ENCODE results near the gene CAMTA1. TPM values are rescaled to one million over a fixed set of nuclear protein-coding genes. Genes with fewer than 3 reads are reported as not detected.

CAMTA1 gene
- total RNA-seq, 1 experiment from 2014 or later, result 82.2 TPM

GRCh38 chr1:7533006-7533405, 747.8 kb downstream of the CAMTA1 start:
- no TSS peak for BruUV-seq (replicated peaks)
- CTCF ChIA-PET, result no interaction called here
- H3K27me3 ChIP-seq (ENCODE audit: control insufficient read depth, insufficient read depth, low read length), result no peaks in the 10 kb centered on the region

DNA sequence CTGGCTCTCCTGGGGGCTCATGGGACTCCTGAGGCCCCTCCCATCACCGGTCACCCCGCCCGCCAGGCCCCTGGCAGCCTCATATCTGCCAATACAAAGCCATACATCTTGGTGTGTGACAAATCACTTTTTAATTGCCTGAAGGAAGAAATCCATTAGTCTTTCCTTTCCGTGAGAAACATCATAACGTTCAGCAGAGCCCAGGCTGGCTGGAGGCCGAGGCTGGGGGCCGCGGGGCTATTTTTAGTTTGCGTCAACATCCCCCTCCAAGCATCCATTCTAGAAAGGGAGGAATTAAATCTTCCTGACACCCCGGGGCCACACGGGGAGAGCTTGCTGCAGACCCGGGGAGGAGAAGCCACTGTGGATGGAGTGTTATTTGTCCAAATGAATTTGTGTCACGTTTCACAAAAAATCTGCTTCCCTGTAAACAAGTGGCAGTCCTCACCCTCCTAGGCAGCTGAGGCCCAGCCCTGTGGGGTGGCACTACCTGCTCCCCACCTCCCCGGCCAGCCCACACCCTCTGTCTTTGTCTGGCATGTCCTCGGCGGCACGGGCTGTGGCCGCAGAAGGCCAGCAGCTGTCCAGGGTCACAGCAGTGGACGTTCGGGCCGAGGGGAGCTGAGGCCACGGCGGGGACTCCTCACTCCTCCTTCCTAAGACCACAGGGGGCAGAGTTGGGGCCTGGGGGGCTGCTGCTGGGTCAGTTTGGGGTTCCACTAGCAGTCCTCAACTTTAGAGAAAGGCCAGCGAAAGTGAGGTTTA, 749.0 kb downstream of the CAMTA1 start:
- Histone ChIP-seq H3K9me3 (ENCODE audit: control insufficient read depth, insufficient read depth, low read depth, low read length) (no peaks in the 10 kb centered on the region), H3K4me1 (ENCODE audit: control insufficient read depth, insufficient read depth, low read length) (peaks cover 3% of the 10 kb centered on the region; the same call in 1 of the 2 replicates), H3K27ac (ENCODE audit: low read length) (no peak overlapping the region), H3K36me3 (ENCODE audit: control insufficient read depth, insufficient read depth, low read length) (no peaks in the 10 kb centered on the region), H3K4me3 (ENCODE audit: low read depth in 2 of 2, low read length in 2 of 2) (no peak overlapping the region), H3K27me3 (ENCODE audit: control insufficient read depth, insufficient read depth, low read length) (no peaks in the 10 kb centered on the region)
- CTCF ChIA-PET, result no interaction called here
- TF ChIP-seq SIN3A (IDR thresholded peaks at IDR 0.05; ENCODE audit: borderline replicate concordance, insufficient read depth, low read depth, low read length) (no peak), POLR2AphosphoS5 (IDR thresholded peaks at IDR 0.05; ENCODE audit: low read depth, low read length) (no peak), REST (IDR thresholded peaks at IDR 0.05; ENCODE audit: insufficient read depth in 1 of 2, low read depth in 2 of 2, low read length in 1 of 2) (no peak), TCF7L2 (IDR thresholded peaks at IDR 0.05; ENCODE audit: low read depth, low read length) (no peak)
- TF ChIP-seq, protein P1, sequence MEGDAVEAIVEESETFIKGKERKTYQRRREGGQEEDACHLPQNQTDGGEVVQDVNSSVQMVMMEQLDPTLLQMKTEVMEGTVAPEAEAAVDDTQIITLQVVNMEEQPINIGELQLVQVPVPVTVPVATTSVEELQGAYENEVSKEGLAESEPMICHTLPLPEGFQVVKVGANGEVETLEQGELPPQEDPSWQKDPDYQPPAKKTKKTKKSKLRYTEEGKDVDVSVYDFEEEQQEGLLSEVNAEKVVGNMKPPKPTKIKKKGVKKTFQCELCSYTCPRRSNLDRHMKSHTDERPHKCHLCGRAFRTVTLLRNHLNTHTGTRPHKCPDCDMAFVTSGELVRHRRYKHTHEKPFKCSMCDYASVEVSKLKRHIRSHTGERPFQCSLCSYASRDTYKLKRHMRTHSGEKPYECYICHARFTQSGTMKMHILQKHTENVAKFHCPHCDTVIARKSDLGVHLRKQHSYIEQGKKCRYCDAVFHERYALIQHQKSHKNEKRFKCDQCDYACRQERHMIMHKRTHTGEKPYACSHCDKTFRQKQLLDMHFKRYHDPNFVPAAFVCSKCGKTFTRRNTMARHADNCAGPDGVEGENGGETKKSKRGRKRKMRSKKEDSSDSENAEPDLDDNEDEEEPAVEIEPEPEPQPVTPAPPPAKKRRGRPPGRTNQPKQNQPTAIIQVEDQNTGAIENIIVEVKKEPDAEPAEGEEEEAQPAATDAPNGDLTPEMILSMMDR (IDR thresholded peaks at IDR 0.05), result no peak
- intact Hi-C loops (cut with micrococcal nuclease; ENCODE audit: unreplicated experiment) (loop anchor here (10.0 kb wide), 1 partner anchor 309 kb away; no protein-coding TSS in a partner anchor), in situ Hi-C loops (cut with HindIII; ENCODE audit: low pct_unique_long_range_greater_than_20kb, low sequenced_read_pairs) (no loop called here)
- no TSS peak for BruUV-seq (replicated peaks)
- POLR2A ChIA-PET, result no interaction called here
- ATAC-seq, result no peak
- no peak for DNase-seq (ENCODE audit: low read depth, low spot score)

More at GRCh38 chr1:7533006-7533405, 747.8 kb downstream of the CAMTA1 start:
- no peak overlapping the region for H3K4me3 ChIP-seq (ENCODE audit: low read depth in 2 of 2, low read length in 2 of 2)
- no peaks in the 10 kb centered on the region for H3K9me3 ChIP-seq (ENCODE audit: control insufficient read depth, insufficient read depth, low read depth, low read length)
- no peak for TF ChIP-seq TCF7L2 (IDR thresholded peaks at IDR 0.05; ENCODE audit: low read depth, low read length)
- no peak for TF ChIP-seq REST (IDR thresholded peaks at IDR 0.05; ENCODE audit: insufficient read depth in 1 of 2, low read depth in 2 of 2, low read length in 1 of 2)
- TF ChIP-seq, protein P1 (IDR thresholded peaks at IDR 0.05), result no peak
- TF ChIP-seq POLR2AphosphoS5 (IDR thresholded peaks at IDR 0.05; ENCODE audit: low read depth, low read length), result no peak
- no peak for TF ChIP-seq SIN3A (IDR thresholded peaks at IDR 0.05; ENCODE audit: borderline replicate concordance, insufficient read depth, low read depth, low read length)
- in situ Hi-C loops (cut with HindIII; ENCODE audit: low pct_unique_long_range_greater_than_20kb, low sequenced_read_pairs), result no loop called here
- no peaks in the 10 kb centered on the region for H3K36me3 ChIP-seq (ENCODE audit: control insufficient read depth, insufficient read depth, low read length)
- POLR2A ChIA-PET, result no interaction called here
- DNase-seq (ENCODE audit: low read depth, low spot score) (no peak), ATAC-seq (no peak)
- no peak overlapping the region for H3K27ac ChIP-seq (ENCODE audit: low read length)
- H3K4me1 ChIP-seq (ENCODE audit: control insufficient read depth, insufficient read depth, low read length), result peaks cover 2% of the 10 kb centered on the region; the same call in 1 of the 2 replicates
- intact Hi-C loops (cut with micrococcal nuclease; ENCODE audit: unreplicated experiment), result loop anchor here (10.0 kb wide), 1 partner anchor 308 kb away; no protein-coding TSS in a partner anchor
